ENCODE measurements around the gene RNF167.

The RNF167 gene

DNA sequence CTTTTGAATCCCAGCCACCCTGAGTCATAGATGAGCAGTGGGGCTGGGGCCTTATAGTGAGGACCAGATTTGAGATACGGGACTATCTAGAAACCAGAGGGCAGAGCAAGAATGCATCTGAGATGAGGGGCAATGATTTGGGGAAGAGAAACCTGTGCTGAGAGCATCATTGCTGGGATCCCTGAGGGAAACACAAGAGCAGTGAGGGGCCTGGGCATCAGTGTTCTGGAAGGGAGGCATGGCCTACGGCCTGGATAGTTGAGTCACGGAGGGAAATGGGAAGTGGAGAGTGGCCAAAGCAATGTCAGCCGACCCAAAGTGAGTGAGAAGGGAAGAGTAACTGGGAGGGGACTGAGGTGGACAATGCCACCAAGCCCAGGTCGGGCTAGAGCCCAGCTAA is 42.2 kb downstream of the RNF167 start:
- no peak for DNase-seq

- DNase-seq, result peak in 1 of 14 donors; percentile 73
These were observed 46.3 kb downstream of the RNF167 start for GRCh38 chr17:4986403-4986802.

DNA sequence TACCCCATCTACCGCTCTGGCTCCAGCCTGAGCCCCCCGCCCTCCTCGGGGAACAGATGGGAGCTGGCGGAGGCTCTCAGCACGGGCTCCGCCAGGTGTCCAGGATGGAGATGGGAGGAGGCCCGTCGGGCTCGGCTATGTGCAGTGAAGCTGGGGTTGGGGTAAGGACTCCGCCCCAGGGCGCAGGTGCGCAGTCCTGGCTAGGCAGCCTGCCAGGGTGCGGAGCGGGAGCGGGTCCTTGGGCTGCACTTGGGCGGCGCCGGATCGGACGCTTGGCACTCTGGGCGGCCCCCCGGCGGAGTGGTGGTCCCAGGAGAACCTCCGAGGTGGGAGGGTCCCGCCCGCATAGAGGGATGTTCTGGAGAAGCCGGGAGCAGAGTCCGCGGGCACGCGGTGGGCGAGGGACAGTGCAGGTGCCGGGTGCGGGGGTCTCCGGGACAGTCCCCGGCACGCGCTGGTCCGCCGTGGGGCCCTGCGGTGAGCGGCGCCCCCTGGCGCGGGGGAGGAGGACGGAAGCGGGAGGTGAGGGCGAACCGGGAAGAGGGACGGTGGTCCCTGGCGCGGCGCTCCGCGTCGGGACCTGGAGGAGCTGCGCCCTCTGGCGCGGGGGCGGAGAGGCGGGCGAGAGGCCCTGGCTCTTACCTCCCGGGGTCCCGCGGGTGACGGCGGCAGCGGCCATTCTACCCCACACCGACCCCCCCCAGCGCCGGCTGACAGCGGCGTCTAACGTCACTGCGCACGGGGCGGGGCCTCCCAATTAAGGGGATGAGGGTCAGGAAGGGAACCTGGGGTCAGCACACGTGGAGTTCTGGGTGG is 47.1 kb downstream of the RNF167 start, which contains the start of gene CAMTA2:
CAMTA2 (minus strand) TSS at position 725 of the 816 bp plus-strand sequence. CDS start 1,453 bp downstream, outside the sequence.
- DNase-seq, result peak; percentile 27 to 88 (median 76)

GRCh38 chr17:4987767-4988567 is 47.9 kb downstream of the RNF167 start:
- peak in 2 of 14 donors; percentile 37 to 51 for DNase-seq

DNA sequence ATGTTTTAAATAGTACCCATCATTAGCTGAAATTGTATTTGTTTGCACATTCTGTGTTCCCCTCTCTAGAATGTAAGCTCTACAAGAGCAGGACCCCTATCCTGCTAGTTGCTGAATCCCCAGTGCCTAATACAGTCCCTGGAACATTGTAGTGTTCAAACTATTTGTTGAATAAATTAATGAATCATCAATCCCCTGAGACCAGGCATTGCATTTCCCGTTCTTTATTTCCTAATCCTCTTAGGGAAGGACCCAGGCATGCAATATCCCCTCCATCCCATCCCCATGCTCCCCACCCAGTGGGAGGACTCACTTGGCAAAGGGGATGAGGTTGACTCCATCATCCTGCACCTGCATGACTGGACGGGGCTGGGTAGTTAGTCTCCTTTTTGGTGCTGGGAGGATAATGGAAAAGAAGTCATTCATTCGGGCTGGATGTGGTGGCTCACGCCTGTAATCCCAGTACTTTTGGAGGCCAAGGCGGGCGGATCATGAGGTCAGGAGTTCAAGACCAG is 54.1 kb downstream of the RNF167 start:
- DNase-seq, result no peak
